Measurements from ENCODE around the gene AP1S1. TPM values are rescaled to one million over a fixed set of nuclear protein-coding genes. Genes with fewer than 3 reads are reported as not detected.
A peak's percentile ranks its signal among the peaks of the same experiment; 100 is the strongest.

Gene AP1S1
- total and polyA plus RNA-seq, 2 of the 13 experiments (the other 11 are each of a cell fraction or from before 2014, with no cell fraction given): 57.5 to 68.1 TPM

GRCh38 chr7:101122933-101123702, 31.2 kb upstream of the AP1S1 start (continued):
- TF ChIP-seq ZNF512 (CRISPR knock-in tag; IDR thresholded peaks at IDR 0.05) (no peak), HDAC2 (CRISPR knock-in tag; IDR thresholded peaks at IDR 0.05) (peak; percentile 81), DZIP1 (CRISPR knock-in tag; IDR thresholded peaks at IDR 0.05) (no peak), TBL1XR1 (IDR thresholded peaks at IDR 0.05; ENCODE audit: borderline replicate concordance, low read length, partially characterized antibody) (no peak), ZNF572 (CRISPR knock-in tag; IDR thresholded peaks at IDR 0.05) (no peak), ZBTB44 (CRISPR knock-in tag; IDR thresholded peaks at IDR 0.05) (no peak), TARDBP (CRISPR knock-in tag; IDR thresholded peaks at IDR 0.05) (no peak; the same call in 1 of the 2 replicates), PTBP1 (IDR thresholded peaks at IDR 0.05; ENCODE audit: low read depth, low read length, poor library complexity, severe bottlenecking) (no peak), HNRNPL (IDR thresholded peaks at IDR 0.05; ENCODE audit: low read depth, low read length) (no peak), NFE2L2 (IDR thresholded peaks at IDR 0.05; ENCODE audit: low read length) (no peak), SRSF4 (IDR thresholded peaks at IDR 0.05; ENCODE audit: low read depth, low read length, poor library complexity, severe bottlenecking) (no peak), ZBTB10 (CRISPR knock-in tag; IDR thresholded peaks at IDR 0.05; ENCODE audit: borderline replicate concordance) (no peak), ZNF580 (CRISPR knock-in tag; IDR thresholded peaks at IDR 0.05; ENCODE audit: borderline replicate concordance, low read depth) (peak; percentile 77; the same call in 1 of the 2 replicates), HMG20B (CRISPR knock-in tag; conservative IDR thresholded peaks at IDR 0.05) (no peak), GLMP (CRISPR knock-in tag; IDR thresholded peaks at IDR 0.05; ENCODE audit: borderline replicate concordance) (no peak), FLYWCH1 (CRISPR knock-in tag; IDR thresholded peaks at IDR 0.05) (no peak), KDM3A (CRISPR knock-in tag; IDR thresholded peaks at IDR 0.05; ENCODE audit: low read depth) (no peak), IKZF1 (IDR thresholded peaks at IDR 0.05) (no peak), PRMT3 (CRISPR knock-in tag; IDR thresholded peaks at IDR 0.05; ENCODE audit: borderline replicate concordance, low read depth) (no peak)

All from HepG2 (cell line).